GM23338 (cell line): Measurements from ENCODE around the gene MTHFD2L. TPM values are rescaled to one million over a fixed set of nuclear protein-coding genes. Genes with fewer than 3 reads are reported as not detected.

ENCODE experiments used
- ATAC-seq: fragments of 200-7000 bp; cut with Tn5 transposase; 3 replicates; pipeline ENCODE4 v1.9.1; 2020
- DNase-seq: peaks from one replicate; pipeline ENCODE4 v3.0.0-alpha.2; 2015; ENCODE audit warnings: low spot score
- H2AFZ ChIP-seq: fragments of 200-600 bp; sonication (generic); 2 replicates; pipeline ENCODE4 v1.8.0; 2016; ENCODE audit warnings: antibody characterized with exemption, mild to moderate bottlenecking, moderate library complexity
- H3F3A ChIP-seq: fragments of 200-600 bp; sonication (generic); replicated peaks from 2 replicates; pipeline ENCODE4 v1.8.0; 2017; ENCODE audit warnings: antibody characterized with exemption, mixed run types, low read depth
- H3K27ac ChIP-seq: fragments of 200-600 bp; sonication (generic); 2 replicates; pipeline ENCODE4 v1.6.1; 2016; ENCODE audit warnings: low read depth
- H3K27me3 ChIP-seq: fragments of 200-600 bp; sonication (generic); 2 replicates; pipeline ENCODE4 v1.8.0; 2016; ENCODE audit warnings: mild to moderate bottlenecking, mixed run types, moderate library complexity; ENCODE audit not compliant: insufficient read depth
- H3K36me3 ChIP-seq: fragments of 200-600 bp; sonication (generic); 2 replicates; pipeline ENCODE4 v1.8.0; 2016; ENCODE audit warnings: mild to moderate bottlenecking; ENCODE audit not compliant: insufficient read depth
- H3K4me1 ChIP-seq: fragments of 200-600 bp; sonication (generic); 2 replicates; pipeline ENCODE4 v1.8.0; 2016; ENCODE audit warnings: mild to moderate bottlenecking, moderate library complexity; ENCODE audit not compliant: insufficient read depth
- H3K4me2 ChIP-seq: fragments of 200-600 bp; sonication (generic); 2 replicates; pipeline ENCODE4 v1.7.1; 2017; ENCODE audit warnings: mixed run types
- H3K4me3 ChIP-seq: fragments of 200-600 bp; sonication (generic); 2 replicates; pipeline ENCODE4 v1.6.1; 2016; ENCODE audit warnings: mixed run types
- H3K79me2 ChIP-seq: fragments of 200-600 bp; sonication (generic); replicated peaks from 2 replicates; pipeline ENCODE4 v1.8.0; 2017; ENCODE audit warnings: mild to moderate bottlenecking; ENCODE audit not compliant: insufficient read depth
- H3K9me2 ChIP-seq: fragments of 200-600 bp; sonication (generic); 2 replicates; pipeline ENCODE4 v1.8.0; 2017; ENCODE audit not compliant: insufficient read depth
- H4K20me1 ChIP-seq: fragments of 200-600 bp; sonication (generic); replicated peaks from 2 replicates; pipeline ENCODE4 v1.8.0; 2017; ENCODE audit warnings: mild to moderate bottlenecking; ENCODE audit not compliant: insufficient read depth
- H3K27ac Mint-ChIP-seq: 2 replicates; pipeline ENCODE4 v1.8.0; 2020; ENCODE audit warnings: inconsistent platforms, mild to moderate bottlenecking, moderate library complexity, mixed read lengths
- H3K27me3 Mint-ChIP-seq: 3 replicates; pipeline ENCODE4 v1.8.0; 2022; ENCODE audit warnings: low read depth, mild to moderate bottlenecking, moderate library complexity, mixed read lengths, inconsistent platforms; ENCODE audit not compliant: insufficient read depth, poor library complexity
- H3K36me3 Mint-ChIP-seq: 3 replicates; pipeline ENCODE4 v1.8.0; 2021; ENCODE audit warnings: low read depth, mild to moderate bottlenecking, inconsistent platforms, moderate library complexity, mixed read lengths
- H3K4me1 Mint-ChIP-seq: 3 replicates; pipeline ENCODE4 v1.8.0; 2020; ENCODE audit warnings: mild to moderate bottlenecking, inconsistent platforms, mixed read lengths
- H3K4me3 Mint-ChIP-seq: 3 replicates; pipeline ENCODE4 v1.8.0; 2021; ENCODE audit warnings: moderate library complexity, mild to moderate bottlenecking, inconsistent platforms, mixed read lengths
- H3K9me3 Mint-ChIP-seq: 3 replicates; pipeline ENCODE4 v1.8.0; 2020; ENCODE audit warnings: moderate library complexity, mild to moderate bottlenecking, inconsistent platforms, mixed read lengths
- EZH2 ChIP-seq: fragments of 200-600 bp; sonication (generic); IDR thresholded peaks from one replicate; pipeline ENCODE4 v1.8.0; 2017; ENCODE audit warnings: antibody characterized with exemption, mild to moderate bottlenecking, low read depth; ENCODE audit not compliant: unreplicated experiment
- JUNB ChIP-seq: IDR thresholded peaks from one replicate; pipeline ENCODE4 v1.6.1; 2016; ENCODE audit warnings: antibody characterized with exemption; ENCODE audit not compliant: unreplicated experiment
- POLR2AphosphoS5 ChIP-seq: IDR thresholded peaks from 2 replicates; pipeline ENCODE4 v1.6.1; 2016; ENCODE audit warnings: antibody characterized with exemption, low read depth
- STAT1 ChIP-seq: IDR thresholded peaks from one replicate; pipeline ENCODE4 v1.6.1; 2016; ENCODE audit warnings: antibody characterized with exemption; ENCODE audit not compliant: unreplicated experiment
- ZNF114 ChIP-seq: fragments of 250-450 bp; sonication (Bioruptor Pico); IDR thresholded peaks from 2 replicates; pipeline ENCODE4 v1.5.0; 2020; ENCODE audit warnings: mild to moderate bottlenecking, moderate library complexity
- ZNF331 ChIP-seq: fragments of 250-450 bp; sonication (Bioruptor Pico); IDR thresholded peaks from 2 replicates; pipeline ENCODE4 v1.5.0; 2020; ENCODE audit warnings: low read depth, mild to moderate bottlenecking, moderate library complexity
- polyA plus RNA-seq: library from polyadenylated mRNA; unstranded; fragments of >200 nt; fragmentation: Nextera tagmentation; extraction: Ambion mirVana; gene quantifications from 2 replicates; pipeline ENCODE4 v1.2.1, GENCODE V29; 2016
- total RNA-seq: library from RNA; depleted of rRNA; stranded (reverse); fragments of >200 nt; shearing (Covaris generic); gene quantifications from 2 replicates; pipeline ENCODE4 v1.2.3, GENCODE V29; 2014
- TF ChIP-seq, protein P1 (sequence below): IDR thresholded peaks from 2 replicates; pipeline ENCODE4 v1.6.1; 2016; ENCODE audit warnings: antibody characterized with exemption
- TF ChIP-seq, protein P2 (sequence below): IDR thresholded peaks from one replicate; pipeline ENCODE4 v1.6.1; 2018; ENCODE audit warnings: antibody characterized with exemption; ENCODE audit not compliant: unreplicated experiment
- TF ChIP-seq, protein P3 (sequence below), 2 experiments: fragments of 200-600 bp in 1 of 2; sonication (generic) in 1 of 2; conservative IDR thresholded peaks; 2 replicates each; pipeline versions ENCODE4 v1.5.1 to v1.6.1; 2016 to 2017; ENCODE audit warnings: antibody characterized with exemption in 2 of 2, low read depth in 2 of 2, mild to moderate bottlenecking in 2 of 2, moderate library complexity in 1 of 2

The MTHFD2L gene
- total and polyA plus RNA-seq, 2 experiments from 2014 or later = 24.4 to 35.7 TPM

DNA sequence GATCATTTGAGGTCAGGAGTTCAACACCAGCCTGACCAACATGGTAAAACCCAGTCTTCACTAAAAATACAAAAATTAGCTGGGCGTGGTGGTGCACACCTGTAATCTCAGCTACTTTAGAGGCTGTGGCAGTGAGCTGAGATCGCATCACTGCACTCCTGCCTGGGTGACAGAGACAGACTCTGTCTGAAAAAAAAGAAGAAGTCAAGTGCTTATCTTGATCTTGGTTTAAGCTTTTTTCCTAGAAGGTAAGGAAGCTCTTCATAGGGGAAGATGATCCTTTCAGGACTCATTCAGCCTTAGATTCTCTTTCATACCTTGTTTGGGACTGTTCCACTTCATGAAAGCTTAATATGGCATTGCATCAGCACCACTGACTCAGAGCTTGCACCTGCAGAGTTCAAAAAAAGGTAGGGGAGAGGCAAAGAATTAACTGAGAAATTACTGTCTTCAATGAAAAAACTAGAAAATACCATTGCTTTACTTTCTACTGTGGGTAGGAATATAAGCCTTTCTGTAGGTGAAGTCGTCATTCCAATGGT is 79.6 kb downstream of the MTHFD2L start:
- H3F3A ChIP-seq = no peaks in the 10 kb centered on the region
- H3K4me1 ChIP-seq = no peaks in the 10 kb centered on the region
- Mint-ChIP-seq H3K9me3 (no peaks in the 10 kb centered on the region), H3K4me1 (no peaks in the 10 kb centered on the region; the same call in 2 of the 3 replicates), H3K27me3 (peaks cover 2% of the 10 kb centered on the region), H3K36me3 (no peaks in the 10 kb centered on the region; the same call in 2 of the 3 replicates), H3K27ac (peak overlapping the region; percentile 80), H3K4me3 (no peak overlapping the region)
- no peak overlapping the region for H2AFZ ChIP-seq
- no peaks in the 10 kb centered on the region for H3K27me3 ChIP-seq
- H3K79me2 ChIP-seq = no peaks in the 10 kb centered on the region
- DNase-seq (no peak), ATAC-seq (no peak)
- no peak overlapping the region for H3K4me3 ChIP-seq
- TF ChIP-seq POLR2AphosphoS5 (no peak), JUNB (no peak), STAT1 (no peak)
- TF ChIP-seq, protein P1, sequence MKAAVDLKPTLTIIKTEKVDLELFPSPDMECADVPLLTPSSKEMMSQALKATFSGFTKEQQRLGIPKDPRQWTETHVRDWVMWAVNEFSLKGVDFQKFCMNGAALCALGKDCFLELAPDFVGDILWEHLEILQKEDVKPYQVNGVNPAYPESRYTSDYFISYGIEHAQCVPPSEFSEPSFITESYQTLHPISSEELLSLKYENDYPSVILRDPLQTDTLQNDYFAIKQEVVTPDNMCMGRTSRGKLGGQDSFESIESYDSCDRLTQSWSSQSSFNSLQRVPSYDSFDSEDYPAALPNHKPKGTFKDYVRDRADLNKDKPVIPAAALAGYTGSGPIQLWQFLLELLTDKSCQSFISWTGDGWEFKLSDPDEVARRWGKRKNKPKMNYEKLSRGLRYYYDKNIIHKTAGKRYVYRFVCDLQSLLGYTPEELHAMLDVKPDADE = no peak
- no peaks in the 10 kb centered on the region for H3K36me3 ChIP-seq
- H3K4me2 ChIP-seq = no peak overlapping the region
- no peaks in the 10 kb centered on the region for H4K20me1 ChIP-seq
- H3K27ac ChIP-seq = no peak overlapping the region
- no peaks in the 10 kb centered on the region for H3K9me2 ChIP-seq

DNA sequence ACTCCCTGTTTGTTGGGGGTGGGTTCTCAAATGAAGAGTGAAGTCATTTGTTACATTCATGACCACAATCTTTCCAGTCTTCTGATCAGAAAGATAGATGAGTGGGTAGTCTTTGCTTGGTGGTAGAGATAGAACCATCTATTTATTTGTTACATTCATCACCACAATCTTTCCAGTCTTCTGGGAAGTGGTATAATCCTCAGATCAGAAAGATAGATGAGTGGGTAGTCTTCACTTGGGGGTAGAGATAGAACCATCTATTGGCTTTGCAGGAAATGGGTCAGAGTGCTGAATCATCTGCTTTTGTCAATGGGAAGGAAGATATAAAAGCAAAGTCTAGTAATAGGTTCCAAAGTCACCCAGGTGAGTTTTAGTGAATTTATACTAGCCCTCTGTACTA is 86.1 kb downstream of the MTHFD2L start:
- ATAC-seq (no peak), DNase-seq (no peak)
- no peaks in the 10 kb centered on the region for H4K20me1 ChIP-seq
- Mint-ChIP-seq H3K36me3 (no peaks in the 10 kb centered on the region), H3K27me3 (no peaks in the 10 kb centered on the region), H3K9me3 (no peaks in the 10 kb centered on the region; the same call in 2 of the 3 replicates), H3K27ac (no peak overlapping the region), H3K4me1 (no peaks in the 10 kb centered on the region), H3K4me3 (no peak overlapping the region)
- no peaks in the 10 kb centered on the region for H3K36me3 ChIP-seq
- H3K4me1 ChIP-seq = no peaks in the 10 kb centered on the region
- H3K79me2 ChIP-seq = no peaks in the 10 kb centered on the region
- no peak overlapping the region for H3K27ac ChIP-seq
- no peak overlapping the region for H3K4me3 ChIP-seq
- H3K9me2 ChIP-seq = no peaks in the 10 kb centered on the region
- no peak overlapping the region for H3K4me2 ChIP-seq
- no peak overlapping the region for H2AFZ ChIP-seq
- no peaks in the 10 kb centered on the region for H3F3A ChIP-seq
- no peaks in the 10 kb centered on the region for H3K27me3 ChIP-seq
- TF ChIP-seq, protein P2, sequence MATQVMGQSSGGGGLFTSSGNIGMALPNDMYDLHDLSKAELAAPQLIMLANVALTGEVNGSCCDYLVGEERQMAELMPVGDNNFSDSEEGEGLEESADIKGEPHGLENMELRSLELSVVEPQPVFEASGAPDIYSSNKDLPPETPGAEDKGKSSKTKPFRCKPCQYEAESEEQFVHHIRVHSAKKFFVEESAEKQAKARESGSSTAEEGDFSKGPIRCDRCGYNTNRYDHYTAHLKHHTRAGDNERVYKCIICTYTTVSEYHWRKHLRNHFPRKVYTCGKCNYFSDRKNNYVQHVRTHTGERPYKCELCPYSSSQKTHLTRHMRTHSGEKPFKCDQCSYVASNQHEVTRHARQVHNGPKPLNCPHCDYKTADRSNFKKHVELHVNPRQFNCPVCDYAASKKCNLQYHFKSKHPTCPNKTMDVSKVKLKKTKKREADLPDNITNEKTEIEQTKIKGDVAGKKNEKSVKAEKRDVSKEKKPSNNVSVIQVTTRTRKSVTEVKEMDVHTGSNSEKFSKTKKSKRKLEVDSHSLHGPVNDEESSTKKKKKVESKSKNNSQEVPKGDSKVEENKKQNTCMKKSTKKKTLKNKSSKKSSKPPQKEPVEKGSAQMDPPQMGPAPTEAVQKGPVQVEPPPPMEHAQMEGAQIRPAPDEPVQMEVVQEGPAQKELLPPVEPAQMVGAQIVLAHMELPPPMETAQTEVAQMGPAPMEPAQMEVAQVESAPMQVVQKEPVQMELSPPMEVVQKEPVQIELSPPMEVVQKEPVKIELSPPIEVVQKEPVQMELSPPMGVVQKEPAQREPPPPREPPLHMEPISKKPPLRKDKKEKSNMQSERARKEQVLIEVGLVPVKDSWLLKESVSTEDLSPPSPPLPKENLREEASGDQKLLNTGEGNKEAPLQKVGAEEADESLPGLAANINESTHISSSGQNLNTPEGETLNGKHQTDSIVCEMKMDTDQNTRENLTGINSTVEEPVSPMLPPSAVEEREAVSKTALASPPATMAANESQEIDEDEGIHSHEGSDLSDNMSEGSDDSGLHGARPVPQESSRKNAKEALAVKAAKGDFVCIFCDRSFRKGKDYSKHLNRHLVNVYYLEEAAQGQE = no peak
- TF ChIP-seq ZNF114 (no peak), STAT1 (no peak), ZNF331 (CRISPR knock-in tag) (no peak), EZH2 (no peak), JUNB (no peak)
- TF ChIP-seq, protein P1 = no peak
- TF ChIP-seq, protein P3, sequence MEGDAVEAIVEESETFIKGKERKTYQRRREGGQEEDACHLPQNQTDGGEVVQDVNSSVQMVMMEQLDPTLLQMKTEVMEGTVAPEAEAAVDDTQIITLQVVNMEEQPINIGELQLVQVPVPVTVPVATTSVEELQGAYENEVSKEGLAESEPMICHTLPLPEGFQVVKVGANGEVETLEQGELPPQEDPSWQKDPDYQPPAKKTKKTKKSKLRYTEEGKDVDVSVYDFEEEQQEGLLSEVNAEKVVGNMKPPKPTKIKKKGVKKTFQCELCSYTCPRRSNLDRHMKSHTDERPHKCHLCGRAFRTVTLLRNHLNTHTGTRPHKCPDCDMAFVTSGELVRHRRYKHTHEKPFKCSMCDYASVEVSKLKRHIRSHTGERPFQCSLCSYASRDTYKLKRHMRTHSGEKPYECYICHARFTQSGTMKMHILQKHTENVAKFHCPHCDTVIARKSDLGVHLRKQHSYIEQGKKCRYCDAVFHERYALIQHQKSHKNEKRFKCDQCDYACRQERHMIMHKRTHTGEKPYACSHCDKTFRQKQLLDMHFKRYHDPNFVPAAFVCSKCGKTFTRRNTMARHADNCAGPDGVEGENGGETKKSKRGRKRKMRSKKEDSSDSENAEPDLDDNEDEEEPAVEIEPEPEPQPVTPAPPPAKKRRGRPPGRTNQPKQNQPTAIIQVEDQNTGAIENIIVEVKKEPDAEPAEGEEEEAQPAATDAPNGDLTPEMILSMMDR (conservative IDR thresholded peaks at IDR 0.05; ENCODE audit: low read depth in 2 of 2) = no peak
